Activated CD4-positive, alpha-beta T cell treated with anti-CD3 and anti-CD28 coated beads, Interleukin-2, amount 10 ng/mL, durations not matched to agents 24 days and 14 days (primary cell): ENCODE data around the gene CREG2. TPM values are rescaled to one million over a fixed set of nuclear protein-coding genes. Genes with fewer than 3 reads are reported as not detected.

Experiments used
- DNase-seq: peaks from one replicate; pipeline ENCODE4 v3.0.0; 2022
- H3K27ac Mint-ChIP-seq: one replicate; pipeline ENCODE4 v1.8.0; 2022; ENCODE audit warnings: mild to moderate bottlenecking, mixed read lengths
- H3K27me3 Mint-ChIP-seq: one replicate; pipeline ENCODE4 v1.8.0; 2022; ENCODE audit warnings: mixed read lengths
- H3K36me3 Mint-ChIP-seq: one replicate; pipeline ENCODE4 v1.8.0; 2022; ENCODE audit warnings: low read depth, mild to moderate bottlenecking, mixed read lengths
- H3K4me1 Mint-ChIP-seq: one replicate; pipeline ENCODE4 v1.8.0; 2021; ENCODE audit warnings: mixed read lengths
- H3K4me3 Mint-ChIP-seq: one replicate; pipeline ENCODE4 v1.8.0; 2022; ENCODE audit warnings: mild to moderate bottlenecking, moderate library complexity, mixed read lengths
- H3K9me3 Mint-ChIP-seq: one replicate; pipeline ENCODE4 v1.8.0; 2021; ENCODE audit warnings: mixed read lengths
- intact Hi-C: fragments of 100-400 bp; cut with micrococcal nuclease; formaldehyde crosslinking; loops from one replicate; pipeline ENCODE4 v1.15.1; 2023
- total RNA-seq: library from RNA; stranded (reverse); gene quantifications from 2 replicates; pipeline ENCODE4 v1.2.3, GENCODE V29; 2022

Gene CREG2
- total RNA-seq, 1 donor from 2014 or later: not detected

GRCh38 chr2:101375653-101376052, 11.7 kb downstream of the CREG2 start:
- H3K4me1 Mint-ChIP-seq: peaks cover 12% of the 10 kb centered on the region
- intact Hi-C loops: no loop called here

GRCh38 chr2:101374821-101375561, 12.3 kb downstream of the CREG2 start:
- peaks cover 7% of the 10 kb centered on the region for H3K27me3 Mint-ChIP-seq
- intact Hi-C loops: no loop called here

More at GRCh38 chr2:101375653-101376052, 11.7 kb downstream of the CREG2 start:
- H3K9me3 Mint-ChIP-seq: peaks cover 11% of the 10 kb centered on the region
- H3K27me3 Mint-ChIP-seq: peaks cover 7% of the 10 kb centered on the region
- no peaks in the 10 kb centered on the region for H3K36me3 Mint-ChIP-seq
- H3K27ac Mint-ChIP-seq: no peak overlapping the region
- no peak overlapping the region for H3K4me3 Mint-ChIP-seq
- no peak for DNase-seq

GRCh38 chr2:101372792-101373191, 14.5 kb downstream of the CREG2 start:
- peaks cover 4% of the 10 kb centered on the region for H3K27me3 Mint-ChIP-seq
- intact Hi-C loops: no loop called here
- no peak overlapping the region for H3K4me3 Mint-ChIP-seq

More at GRCh38 chr2:101374821-101375561, 12.3 kb downstream of the CREG2 start:
- peaks cover 12% of the 10 kb centered on the region for H3K4me1 Mint-ChIP-seq
- no peak for DNase-seq
- H3K27ac Mint-ChIP-seq: no peak overlapping the region
- H3K36me3 Mint-ChIP-seq: no peaks in the 10 kb centered on the region
- H3K4me3 Mint-ChIP-seq: no peak overlapping the region
- peaks cover 11% of the 10 kb centered on the region for H3K9me3 Mint-ChIP-seq

GRCh38 chr2:101371636-101372035, 15.7 kb downstream of the CREG2 start:
- Mint-ChIP-seq H3K27me3 (no peaks in the 10 kb centered on the region), H3K9me3 (peaks cover 11% of the 10 kb centered on the region), H3K27ac (no peak overlapping the region), H3K4me3 (no peak overlapping the region), H3K36me3 (no peaks in the 10 kb centered on the region), H3K4me1 (peaks cover 12% of the 10 kb centered on the region)
- intact Hi-C loops: no loop called here
- DNase-seq: no peak

More at GRCh38 chr2:101372792-101373191, 14.5 kb downstream of the CREG2 start:
- Mint-ChIP-seq H3K27ac (no peak overlapping the region), H3K4me1 (peaks cover 12% of the 10 kb centered on the region), H3K36me3 (no peaks in the 10 kb centered on the region), H3K9me3 (peaks cover 11% of the 10 kb centered on the region)
- DNase-seq: no peak

- intact Hi-C loops: no loop called here
- H3K27me3 Mint-ChIP-seq: peaks cover 10% of the 10 kb centered on the region
- peaks cover 11% of the 10 kb centered on the region for H3K9me3 Mint-ChIP-seq
- peaks cover 1% of the 10 kb centered on the region for H3K4me1 Mint-ChIP-seq
- DNase-seq: no peak
- no peaks in the 10 kb centered on the region for H3K36me3 Mint-ChIP-seq
- H3K27ac Mint-ChIP-seq: no peak overlapping the region
- H3K4me3 Mint-ChIP-seq: no peak overlapping the region
Observed at GRCh38 chr2:101369100-101369499, 18.2 kb downstream of the CREG2 start.

GRCh38 chr2:101368376-101368775, 18.9 kb downstream of the CREG2 start:
- H3K4me1 Mint-ChIP-seq: no peaks in the 10 kb centered on the region

GRCh38 chr2:101367508-101367907, 19.8 kb downstream of the CREG2 start:
- DNase-seq: no peak
- Mint-ChIP-seq H3K4me3 (no peak overlapping the region), H3K4me1 (peaks cover 1% of the 10 kb centered on the region), H3K36me3 (no peaks in the 10 kb centered on the region), H3K27me3 (peaks cover 11% of the 10 kb centered on the region), H3K27ac (no peak overlapping the region), H3K9me3 (peaks cover 4% of the 10 kb centered on the region)
- intact Hi-C loops: no loop called here

More at GRCh38 chr2:101368376-101368775, 18.9 kb downstream of the CREG2 start:
- no peak overlapping the region for H3K4me3 Mint-ChIP-seq
- H3K36me3 Mint-ChIP-seq: no peaks in the 10 kb centered on the region
- intact Hi-C loops: no loop called here
- H3K27ac Mint-ChIP-seq: no peak overlapping the region
- peaks cover 11% of the 10 kb centered on the region for H3K27me3 Mint-ChIP-seq
- no peak for DNase-seq
- H3K9me3 Mint-ChIP-seq: peaks cover 9% of the 10 kb centered on the region

GRCh38 chr2:101364878-101365277, 22.4 kb downstream of the CREG2 start:
- no peak overlapping the region for H3K27ac Mint-ChIP-seq
- intact Hi-C loops: no loop called here
- DNase-seq: no peak
- H3K36me3 Mint-ChIP-seq: no peaks in the 10 kb centered on the region
- no peak overlapping the region for H3K4me3 Mint-ChIP-seq
- no peaks in the 10 kb centered on the region for H3K9me3 Mint-ChIP-seq
- peaks cover 14% of the 10 kb centered on the region for H3K27me3 Mint-ChIP-seq
- H3K4me1 Mint-ChIP-seq: peaks cover 25% of the 10 kb centered on the region

GRCh38 chr2:101362777-101363176, 24.5 kb downstream of the CREG2 start:
- H3K27me3 Mint-ChIP-seq: peaks cover 14% of the 10 kb centered on the region
- no peak overlapping the region for H3K4me3 Mint-ChIP-seq
- no peak for DNase-seq
- H3K27ac Mint-ChIP-seq: no peak overlapping the region
- no peaks in the 10 kb centered on the region for H3K9me3 Mint-ChIP-seq
- H3K4me1 Mint-ChIP-seq: peaks cover 26% of the 10 kb centered on the region
- intact Hi-C loops: no loop called here
- no peaks in the 10 kb centered on the region for H3K36me3 Mint-ChIP-seq

- peak overlapping the region; percentile 55 for H3K4me3 Mint-ChIP-seq
Observed at GRCh38 chr2:101362316-101362715, 25.0 kb downstream of the CREG2 start.

GRCh38 chr2:101361522-101361921, 25.8 kb downstream of the CREG2 start:
- Mint-ChIP-seq H3K4me3 (peak overlapping the region; percentile 55), H3K36me3 (no peaks in the 10 kb centered on the region), H3K27ac (no peak overlapping the region), H3K9me3 (no peaks in the 10 kb centered on the region), H3K27me3 (peaks cover 14% of the 10 kb centered on the region), H3K4me1 (peaks cover 26% of the 10 kb centered on the region)
- intact Hi-C loops: no loop called here
- peak; percentile 76 for DNase-seq

More at GRCh38 chr2:101362316-101362715, 25.0 kb downstream of the CREG2 start:
- Mint-ChIP-seq H3K36me3 (no peaks in the 10 kb centered on the region), H3K4me1 (peaks cover 26% of the 10 kb centered on the region), H3K27me3 (peaks cover 14% of the 10 kb centered on the region), H3K27ac (no peak overlapping the region), H3K9me3 (no peaks in the 10 kb centered on the region)
- intact Hi-C loops: no loop called here
- no peak for DNase-seq

- intact Hi-C loops: no loop called here
- peaks cover 14% of the 10 kb centered on the region for H3K27me3 Mint-ChIP-seq
- H3K4me3 Mint-ChIP-seq: peak overlapping the region; percentile 55
- no peaks in the 10 kb centered on the region for H3K36me3 Mint-ChIP-seq
- H3K4me1 Mint-ChIP-seq: peaks cover 26% of the 10 kb centered on the region
- DNase-seq: no peak
- no peak overlapping the region for H3K27ac Mint-ChIP-seq
- H3K9me3 Mint-ChIP-seq: no peaks in the 10 kb centered on the region
Observed at GRCh38 chr2:101361121-101361520, 26.2 kb downstream of the CREG2 start.

GRCh38 chr2:101360232-101360631, 27.1 kb downstream of the CREG2 start:
- DNase-seq: no peak
- H3K4me3 Mint-ChIP-seq: no peak overlapping the region
- H3K36me3 Mint-ChIP-seq: no peaks in the 10 kb centered on the region
- no peaks in the 10 kb centered on the region for H3K9me3 Mint-ChIP-seq
- intact Hi-C loops: no loop called here
- H3K27ac Mint-ChIP-seq: no peak overlapping the region
- peaks cover 11% of the 10 kb centered on the region for H3K27me3 Mint-ChIP-seq
- peaks cover 26% of the 10 kb centered on the region for H3K4me1 Mint-ChIP-seq

GRCh38 chr2:101359410-101359954, 27.8 kb downstream of the CREG2 start:
- peaks cover 5% of the 10 kb centered on the region for H3K27me3 Mint-ChIP-seq
- H3K4me3 Mint-ChIP-seq: no peak overlapping the region
- no peak overlapping the region for H3K27ac Mint-ChIP-seq
- intact Hi-C loops: no loop called here
- H3K9me3 Mint-ChIP-seq: no peaks in the 10 kb centered on the region
- peaks cover 26% of the 10 kb centered on the region for H3K4me1 Mint-ChIP-seq
- no peak for DNase-seq
- H3K36me3 Mint-ChIP-seq: no peaks in the 10 kb centered on the region
